ENCODE results near the gene ARL14EPL.
"Not testable (repeated sequence)": the region's sequence is repeated elsewhere in the genome, so short reads cannot be mapped to it uniquely, and the experiment has no call there.

The ARL14EPL gene

GRCh38 chr5:116058346-116058936 lies 26.2 kb downstream of the ARL14EPL start:
- DNase-seq, result no peak

DNA sequence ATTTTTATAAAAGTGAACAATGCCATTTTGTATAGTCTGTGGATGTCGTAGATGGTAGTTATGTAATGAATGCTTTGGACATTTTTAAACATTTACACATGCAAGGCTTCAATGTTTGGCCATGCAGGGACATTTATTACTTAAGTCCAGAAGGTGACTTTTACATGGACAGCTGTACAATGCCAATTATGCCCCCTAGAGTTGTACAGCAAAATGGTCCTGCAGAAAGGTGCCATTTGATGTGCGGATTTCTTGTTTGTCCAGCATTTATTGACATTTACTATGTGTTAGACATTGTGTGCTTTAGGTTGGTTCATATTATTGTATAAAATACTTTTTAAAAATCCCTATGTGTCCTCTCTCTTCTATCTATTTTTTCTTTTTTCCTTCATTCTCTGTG lies 30.1 kb downstream of the ARL14EPL start:
- no peak for DNase-seq

DNA sequence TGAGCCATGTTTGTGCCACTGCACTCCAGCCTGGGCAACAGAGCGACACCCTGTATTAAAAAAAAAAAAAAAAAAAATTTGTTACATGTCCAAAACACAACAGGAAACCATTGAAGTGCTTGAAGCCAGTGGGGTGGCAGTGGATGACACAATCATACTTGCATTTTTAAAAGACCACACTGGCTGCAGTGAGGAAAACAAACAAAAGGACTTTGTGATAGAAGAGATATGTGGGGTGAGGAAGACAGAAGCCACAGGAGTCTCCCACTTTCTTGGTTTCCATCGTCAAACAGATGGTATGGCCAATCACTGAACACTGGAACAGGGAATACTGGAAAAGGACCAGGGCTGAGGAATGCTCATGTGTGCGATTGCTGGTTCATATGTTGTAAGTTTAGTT lies 31.7 kb downstream of the ARL14EPL start:
- DNase-seq, result no peak

DNA sequence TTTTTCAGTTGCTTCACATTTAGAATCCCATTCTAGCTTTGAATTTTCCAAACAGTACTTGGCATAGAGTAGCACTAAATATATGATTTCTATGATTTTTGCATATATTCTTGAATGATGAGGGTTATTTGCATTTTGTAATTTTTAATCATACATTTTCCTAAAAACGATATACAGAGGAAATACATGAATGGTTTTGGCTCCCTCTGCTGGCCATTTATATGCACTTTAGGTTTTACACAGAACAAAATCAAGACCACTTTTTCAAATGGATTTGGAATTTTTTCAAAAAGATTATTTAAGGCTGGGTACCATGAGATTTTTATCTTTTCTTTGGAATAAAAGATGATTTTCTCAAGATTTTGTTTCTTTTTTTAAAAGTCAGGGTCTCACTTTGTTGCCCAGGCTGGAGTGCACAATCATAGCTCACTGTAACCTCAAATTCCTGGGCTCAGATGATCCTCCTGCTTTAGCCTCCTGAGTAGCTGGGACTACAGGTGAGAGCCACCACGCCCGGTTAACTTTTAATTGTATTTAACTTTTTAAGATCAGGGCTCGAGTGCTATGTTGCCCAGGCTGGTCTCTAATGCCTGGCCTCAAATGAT lies 35.9 kb downstream of the ARL14EPL start:
- no peak for DNase-seq

- no peak for DNase-seq
These were observed 38.9 kb downstream of the ARL14EPL start for GRCh38 chr5:116071211-116071610.

- DNase-seq, result no peak
These were observed 43.0 kb downstream of the ARL14EPL start for GRCh38 chr5:116075191-116075831.

DNA sequence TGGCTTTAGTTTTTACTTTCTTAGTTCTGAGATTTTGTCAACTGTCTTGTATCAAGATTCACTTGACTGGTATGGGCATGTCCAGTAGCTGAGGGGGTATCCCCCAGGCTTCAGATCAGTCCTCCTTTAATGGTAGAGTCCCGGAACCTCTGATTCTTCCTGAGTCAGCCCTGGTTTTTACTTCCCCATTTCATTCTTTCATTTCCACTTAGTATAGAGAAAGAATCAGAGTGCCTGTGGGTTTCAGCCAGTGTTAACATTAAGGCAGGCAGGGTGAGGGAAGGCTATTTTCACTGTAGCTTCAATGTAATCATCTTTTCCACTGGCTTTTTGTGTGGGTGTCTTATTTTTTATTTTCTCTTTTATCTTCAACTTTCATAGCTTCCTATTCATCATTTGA lies 44.2 kb downstream of the ARL14EPL start:
- DNase-seq, result no peak

- no peak for DNase-seq
These were observed 45.9 kb downstream of the ARL14EPL start for GRCh38 chr5:116078199-116078598.

GRCh38 chr5:116084287-116084691 lies 52.0 kb downstream of the ARL14EPL start:
- no peak for DNase-seq

DNA sequence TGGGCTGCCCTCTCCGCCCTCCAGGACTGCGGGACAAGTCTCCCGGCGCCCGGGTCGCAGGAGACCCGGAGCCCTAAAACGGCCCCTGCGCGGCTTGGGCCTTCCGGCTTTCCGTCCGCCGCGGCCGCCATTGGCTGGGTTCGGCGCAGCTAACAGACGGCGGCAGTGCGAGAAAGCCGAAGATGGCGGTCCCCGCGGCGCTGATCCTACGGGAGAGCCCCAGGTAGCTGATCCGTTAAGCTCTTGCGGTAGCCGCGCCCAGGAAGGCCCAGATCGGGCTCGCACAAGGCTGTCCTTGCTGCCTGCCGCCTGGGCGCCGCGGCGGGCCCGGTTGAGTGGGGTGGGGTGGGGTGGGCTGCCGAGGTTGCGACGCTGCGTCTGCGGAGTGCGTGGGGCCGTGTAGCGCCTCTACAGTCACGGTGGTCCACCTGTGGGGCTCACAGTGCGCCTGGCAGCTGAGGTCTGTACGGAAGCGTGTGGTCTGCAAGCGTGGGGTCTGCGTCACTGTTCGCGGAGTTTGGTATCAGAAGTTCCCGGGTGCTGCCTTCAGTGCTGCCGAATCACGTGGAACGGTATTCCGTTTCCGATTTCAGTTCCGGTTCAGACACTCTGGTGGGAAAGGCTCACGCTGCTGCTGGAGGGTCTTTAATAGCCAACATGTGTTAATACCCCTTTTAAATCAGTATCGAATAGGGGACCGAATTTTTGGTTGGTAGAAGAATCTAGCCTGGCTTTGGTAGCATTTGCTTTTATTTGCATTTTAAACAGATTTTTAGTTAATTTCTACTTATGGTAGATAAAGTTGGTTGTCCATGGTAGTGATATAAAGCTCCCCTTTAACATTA lies 52.8 kb downstream of the ARL14EPL start, which contains the start of gene COMMD10:
Gene COMMD10, plus strand, starts transcription at position 155 of the 845 bp plus-strand sequence.
- DNase-seq, result peak; percentile 75

- not testable (repeated sequence) for DNase-seq
These were observed 54.0 kb downstream of the ARL14EPL start for GRCh38 chr5:116086309-116086708.

DNA sequence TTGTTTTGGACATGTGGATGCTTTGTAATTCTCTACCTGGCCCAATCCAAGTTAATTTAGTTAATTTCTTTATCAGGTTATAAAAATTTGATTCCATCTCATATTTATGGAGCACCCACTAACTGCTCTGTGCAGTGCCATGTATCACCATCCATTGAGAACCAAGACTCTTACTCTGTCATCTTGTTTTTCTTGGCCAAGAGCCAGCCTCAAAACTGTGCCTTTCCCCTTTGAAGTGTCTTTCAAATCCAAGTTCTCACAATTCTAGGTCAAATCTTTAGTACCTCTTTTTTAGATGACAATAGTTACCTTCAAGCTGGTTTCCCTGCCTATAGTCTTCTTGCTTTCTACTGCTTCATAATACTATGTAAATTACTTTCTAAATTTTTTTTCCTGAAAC lies 55.8 kb downstream of the ARL14EPL start:
- DNase-seq, result no peak

- no peak for DNase-seq
These were observed 58.0 kb downstream of the ARL14EPL start for GRCh38 chr5:116090302-116090701.

- no peak for DNase-seq
These were observed 59.1 kb downstream of the ARL14EPL start for GRCh38 chr5:116091416-116091815.

- DNase-seq, result no peak
These were observed 65.0 kb downstream of the ARL14EPL start for GRCh38 chr5:116097301-116097700.

GRCh38 chr5:116098998-116099397 lies 66.7 kb downstream of the ARL14EPL start:
- no peak for DNase-seq

GRCh38 chr5:116104941-116105340 lies 72.7 kb downstream of the ARL14EPL start:
- DNase-seq, result not testable (repeated sequence)
